Dendritic cell treated with granulocyte-macrophage colony-stimulating factor and Interleukin-4, amounts not matched to agents 40 ng/mL and 50 ng/mL, for 4 days (primary cell): Measurements from ENCODE around the gene KRTAP19-4.
"Not testable (repeated sequence)": the region's sequence is repeated elsewhere in the genome, so short reads cannot be mapped to it uniquely, and the experiment has no call there.

ENCODE experiments used
- H3K27ac Mint-ChIP-seq: one replicate; pipeline ENCODE4 v1.8.0; 2022; ENCODE audit warnings: mild to moderate bottlenecking, mixed read lengths
- H3K27me3 Mint-ChIP-seq: one replicate; pipeline ENCODE4 v1.8.0; 2022; ENCODE audit warnings: mild to moderate bottlenecking, mixed read lengths
- H3K36me3 Mint-ChIP-seq: one replicate; pipeline ENCODE4 v1.8.0; 2022; ENCODE audit warnings: low read depth, mixed read lengths
- H3K4me1 Mint-ChIP-seq: one replicate; pipeline ENCODE4 v1.8.0; 2022; ENCODE audit warnings: low read depth, mixed read lengths
- H3K4me3 Mint-ChIP-seq: one replicate; pipeline ENCODE4 v1.8.0; 2022; ENCODE audit warnings: mild to moderate bottlenecking, moderate library complexity, mixed read lengths
- H3K9me3 Mint-ChIP-seq: one replicate; pipeline ENCODE4 v1.8.0; 2022; ENCODE audit warnings: mixed read lengths
- intact Hi-C: fragments of 100-400 bp; cut with micrococcal nuclease; formaldehyde crosslinking; loops from one replicate; pipeline ENCODE4 v1.15.0; 2022

KRTAP19-4 gene

DNA sequence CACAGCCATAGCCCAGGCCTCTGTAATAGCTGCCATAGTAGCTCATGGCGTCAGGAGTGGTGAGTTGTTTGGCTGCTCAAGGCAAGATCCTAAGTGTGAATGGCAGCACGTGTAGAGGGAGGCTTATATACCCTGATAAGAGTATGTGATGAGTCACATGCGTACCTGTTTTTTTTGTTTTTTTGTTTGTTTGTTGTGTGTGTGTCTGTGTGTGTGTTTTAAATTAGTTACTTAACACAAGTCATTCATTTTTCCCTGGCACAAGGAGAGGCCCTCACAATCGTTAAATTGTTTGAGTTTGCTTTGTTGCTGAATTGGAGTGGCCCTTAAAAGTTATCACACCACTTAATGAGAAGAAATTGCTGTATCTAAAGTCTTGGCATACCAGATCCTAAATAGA lies at the start of gene KRTAP19-4:
Gene KRTAP19-4, minus strand, starts transcription at position 101 of the 400 bp plus-strand sequence. Its CDS starts 55 bp downstream, at position 46.
- no peaks in the 10 kb centered on the region for H3K27me3 Mint-ChIP-seq

GRCh38 chr21:30541764-30542163 lies 44.8 kb upstream of the KRTAP19-4 start, which contains the start of gene KRTAP19-6:
KRTAP19-6 (minus strand) TSS chr21:30541864; CDS start chr21:30541833, 31 bp downstream.
- H3K36me3 Mint-ChIP-seq = no peaks in the 10 kb centered on the region
- H3K4me3 Mint-ChIP-seq = no peak within 1 kb of the TSS
- H3K27ac Mint-ChIP-seq = no peak within 1 kb of the TSS
- no peaks in the 10 kb centered on the region for H3K27me3 Mint-ChIP-seq
- intact Hi-C loops = no loop called here
- H3K9me3 Mint-ChIP-seq = peaks cover 41% of the 10 kb centered on the region
- no peaks in the 10 kb centered on the region for H3K4me1 Mint-ChIP-seq

More for the DNA sequence above, at the start of gene KRTAP19-4:
- Mint-ChIP-seq H3K9me3 (peaks cover 5% of the 10 kb centered on the region), H3K4me1 (no peaks in the 10 kb centered on the region), H3K36me3 (no peaks in the 10 kb centered on the region), H3K4me3 (no peak within 1 kb of the TSS), H3K27ac (no peak within 1 kb of the TSS)
- intact Hi-C loops = no loop called here

GRCh38 chr21:30518876-30519275 lies 21.9 kb upstream of the KRTAP19-4 start:
- H3K4me3 Mint-ChIP-seq = no peak overlapping the region
- H3K27ac Mint-ChIP-seq = no peak overlapping the region

DNA sequence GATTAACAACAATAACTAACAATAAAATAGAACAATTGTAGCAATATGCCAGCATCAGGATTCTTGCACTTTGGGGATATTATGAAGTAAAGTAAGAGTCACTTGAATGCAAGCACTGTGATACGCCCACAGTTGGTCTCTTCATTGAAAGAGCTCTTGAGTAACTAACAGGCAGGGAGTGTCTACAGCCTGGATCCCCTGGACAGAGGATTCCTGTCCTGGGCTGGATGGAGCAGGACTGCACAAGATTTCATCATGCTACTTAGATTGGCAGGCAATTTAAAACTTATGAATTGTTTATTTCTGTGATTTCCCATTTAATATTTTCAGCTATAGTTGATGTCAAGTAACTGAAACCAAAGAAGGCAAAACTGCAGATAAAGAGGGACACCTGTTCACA lies 18.7 kb upstream of the KRTAP19-4 start:
- Mint-ChIP-seq H3K9me3 (peaks cover 11% of the 10 kb centered on the region), H3K4me3 (no peak overlapping the region), H3K27me3 (no peaks in the 10 kb centered on the region), H3K4me1 (no peaks in the 10 kb centered on the region), H3K27ac (no peak overlapping the region), H3K36me3 (no peaks in the 10 kb centered on the region)
- intact Hi-C loops = no loop called here

More at GRCh38 chr21:30518876-30519275, 21.9 kb upstream of the KRTAP19-4 start:
- Mint-ChIP-seq H3K9me3 (peaks cover 19% of the 10 kb centered on the region), H3K27me3 (no peaks in the 10 kb centered on the region), H3K4me1 (no peaks in the 10 kb centered on the region), H3K36me3 (no peaks in the 10 kb centered on the region)
- intact Hi-C loops = no loop called here

DNA sequence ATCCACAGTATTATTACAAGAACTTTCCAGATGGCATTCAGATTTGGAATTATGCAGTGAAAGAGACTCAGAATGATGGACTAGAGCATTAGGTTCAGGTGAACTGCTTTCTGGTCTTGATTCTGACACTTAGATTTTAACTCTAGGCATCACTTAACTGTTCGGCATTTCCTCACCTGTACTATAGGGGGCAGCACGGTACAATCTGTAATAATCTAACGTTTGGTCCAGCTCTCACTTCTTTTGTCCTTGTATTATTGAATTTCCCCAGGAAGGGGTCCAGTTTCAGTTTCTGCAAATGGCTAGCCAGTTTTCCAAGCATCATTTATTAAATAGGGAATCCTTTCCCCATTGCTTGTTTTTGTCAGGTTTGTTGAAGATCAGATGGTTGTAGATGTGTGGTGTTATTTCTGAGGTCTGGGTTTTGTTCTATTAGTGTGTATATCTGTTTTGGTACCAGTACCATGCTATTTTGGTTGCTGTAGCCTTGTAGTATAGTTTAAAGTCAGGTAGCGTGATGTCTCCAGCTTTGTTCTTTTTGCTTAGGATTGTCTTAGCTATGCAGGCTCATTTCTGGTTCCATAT lies 8.7 kb upstream of the KRTAP19-4 start:
- H3K4me1 Mint-ChIP-seq, intact Hi-C loops, H3K27ac Mint-ChIP-seq, H3K27me3 Mint-ChIP-seq, H3K36me3 Mint-ChIP-seq, H3K4me3 Mint-ChIP-seq: not testable (repeated sequence)
- peaks cover 23% of the 10 kb centered on the region for H3K9me3 Mint-ChIP-seq

GRCh38 chr21:30502041-30502440 lies 5.1 kb upstream of the KRTAP19-4 start, which contains the start of gene KRTAP19-5:
KRTAP19-5 (minus strand) TSS chr21:30502141; CDS start chr21:30502090, 51 bp downstream.
- Mint-ChIP-seq H3K27ac (no peak within 1 kb of the TSS), H3K9me3 (peaks cover 15% of the 10 kb centered on the region), H3K4me3 (no peak within 1 kb of the TSS), H3K4me1 (no peaks in the 10 kb centered on the region), H3K36me3 (no peaks in the 10 kb centered on the region), H3K27me3 (no peaks in the 10 kb centered on the region)
- intact Hi-C loops = no loop called here

DNA sequence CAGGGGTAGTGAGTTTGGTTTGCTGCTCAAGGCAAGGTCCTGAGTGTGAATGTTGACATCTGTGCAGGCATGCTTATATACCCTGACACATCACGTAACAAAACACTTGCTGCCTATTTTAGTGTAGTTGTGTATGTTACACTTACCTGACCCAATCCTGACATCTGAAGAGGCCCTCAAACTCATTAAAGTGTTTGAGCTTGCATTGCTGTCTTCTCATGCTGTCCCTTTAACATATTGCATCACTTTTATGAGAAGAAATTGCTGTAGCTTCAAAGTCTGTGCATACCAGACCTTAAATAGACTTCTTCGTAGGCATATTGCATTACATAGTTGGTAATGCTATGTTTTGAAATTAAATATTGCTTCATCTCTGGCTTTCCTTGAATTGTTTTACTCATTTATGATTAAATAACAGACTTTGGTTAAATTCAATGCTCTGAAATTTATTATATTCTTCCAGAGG lies 5.0 kb downstream of the KRTAP19-4 start, which contains the start of gene KRTAP19-3:
Gene KRTAP19-3, minus strand, starts transcription at position 51 of the 466 bp plus-strand sequence. CDS start 56 bp downstream, outside the sequence.
- no peaks in the 10 kb centered on the region for H3K27me3 Mint-ChIP-seq
- H3K4me1 Mint-ChIP-seq = no peaks in the 10 kb centered on the region
- H3K36me3 Mint-ChIP-seq = no peaks in the 10 kb centered on the region
- H3K9me3 Mint-ChIP-seq = peaks cover under 1% of the 10 kb centered on the region
- H3K4me3 Mint-ChIP-seq = no peak within 1 kb of the TSS
- intact Hi-C loops = no loop called here
- H3K27ac Mint-ChIP-seq = no peak within 1 kb of the TSS

DNA sequence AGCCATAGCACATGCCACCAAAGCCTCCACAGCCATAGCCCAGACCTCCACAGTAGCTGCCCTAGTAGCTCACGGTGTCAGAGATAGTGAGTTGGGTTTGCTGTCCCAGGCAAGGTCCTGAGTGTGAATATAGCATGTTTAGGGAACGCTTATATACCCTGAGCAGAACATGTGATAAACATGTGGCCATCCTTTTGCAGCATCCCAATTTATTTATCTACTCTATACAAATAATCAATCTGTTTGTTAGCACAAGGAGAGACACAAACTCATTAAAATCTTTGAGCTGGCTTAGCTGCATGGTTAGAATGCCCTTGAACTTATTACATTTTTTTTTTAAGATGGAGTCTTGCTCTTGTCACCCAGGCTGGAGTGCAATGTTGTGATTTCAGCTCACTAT lies 9.6 kb downstream of the KRTAP19-4 start, which contains the start of gene KRTAP19-2:
Gene KRTAP19-2, minus strand, starts transcription at position 101 of the 400 bp plus-strand sequence. Its CDS starts 88 bp downstream, at position 13.
- no peaks in the 10 kb centered on the region for H3K27me3 Mint-ChIP-seq
- intact Hi-C loops = no loop called here
- H3K4me3 Mint-ChIP-seq = no peak within 1 kb of the TSS
- no peaks in the 10 kb centered on the region for H3K36me3 Mint-ChIP-seq
- H3K9me3 Mint-ChIP-seq = peaks cover 10% of the 10 kb centered on the region
- no peak within 1 kb of the TSS for H3K27ac Mint-ChIP-seq
- no peaks in the 10 kb centered on the region for H3K4me1 Mint-ChIP-seq

- intact Hi-C loops = no loop called here
- H3K4me1 Mint-ChIP-seq = no peaks in the 10 kb centered on the region
- H3K27ac Mint-ChIP-seq = no peak overlapping the region
- H3K4me3 Mint-ChIP-seq = no peak overlapping the region
- no peaks in the 10 kb centered on the region for H3K27me3 Mint-ChIP-seq
- no peaks in the 10 kb centered on the region for H3K36me3 Mint-ChIP-seq
- peaks cover 10% of the 10 kb centered on the region for H3K9me3 Mint-ChIP-seq
Measured at GRCh38 chr21:30486180-30486579, 10.8 kb downstream of the KRTAP19-4 start.

DNA sequence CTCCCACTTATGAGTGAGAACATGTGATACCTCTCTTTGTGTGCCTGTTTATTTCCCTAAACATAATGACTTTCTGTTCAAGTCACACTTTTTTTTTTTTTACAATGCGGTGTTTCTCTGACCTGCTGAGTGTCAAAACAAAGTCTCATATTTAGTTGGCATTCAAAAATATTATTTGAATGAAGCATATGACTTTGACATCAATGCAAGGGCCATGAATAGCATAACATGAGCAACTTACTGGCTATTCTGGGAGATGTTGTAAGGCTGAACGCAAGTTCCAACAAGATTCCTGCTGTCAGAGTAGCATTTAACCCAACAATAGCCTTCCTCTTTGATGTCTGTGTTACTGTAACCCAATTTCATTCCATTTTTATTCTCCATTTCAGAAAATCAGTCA lies 14.8 kb downstream of the KRTAP19-4 start:
- Mint-ChIP-seq H3K27me3 (no peaks in the 10 kb centered on the region), H3K4me1 (no peaks in the 10 kb centered on the region), H3K27ac (no peak overlapping the region), H3K4me3 (no peak overlapping the region), H3K36me3 (no peaks in the 10 kb centered on the region), H3K9me3 (peaks cover 10% of the 10 kb centered on the region)
- intact Hi-C loops = no loop called here

DNA sequence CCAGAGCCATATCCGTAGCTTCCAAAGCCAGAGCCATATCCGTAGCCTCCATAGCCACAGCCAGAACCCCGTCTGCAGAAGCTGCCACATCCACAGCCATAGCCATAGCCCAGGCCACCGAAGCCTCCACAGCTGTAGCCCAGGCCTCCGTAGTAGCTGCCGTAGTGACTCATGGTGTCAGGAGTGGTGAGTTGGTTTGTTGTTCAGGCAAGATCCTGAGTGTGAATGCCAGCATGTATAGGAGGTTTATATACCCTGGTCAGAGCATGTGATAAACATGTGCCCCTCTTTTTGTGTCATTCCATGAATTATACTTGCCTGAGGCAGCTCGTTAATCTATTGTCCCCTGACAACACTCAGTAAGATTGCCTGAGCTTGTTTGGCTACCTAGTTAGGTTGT lies 16.8 kb downstream of the KRTAP19-4 start, which contains the start of gene KRTAP19-1:
Gene KRTAP19-1, minus strand, starts transcription at position 223 of the 400 bp plus-strand sequence. Its CDS starts 50 bp downstream, at position 173.
- Mint-ChIP-seq H3K27ac (no peak within 1 kb of the TSS), H3K4me3 (no peak within 1 kb of the TSS), H3K27me3 (no peaks in the 10 kb centered on the region), H3K4me1 (no peaks in the 10 kb centered on the region), H3K36me3 (no peaks in the 10 kb centered on the region), H3K9me3 (no peaks in the 10 kb centered on the region)
- intact Hi-C loops = no loop called here

- intact Hi-C loops = no loop called here
- H3K27me3 Mint-ChIP-seq = no peaks in the 10 kb centered on the region
- H3K9me3 Mint-ChIP-seq = no peaks in the 10 kb centered on the region
- no peak overlapping the region for H3K27ac Mint-ChIP-seq
- no peak overlapping the region for H3K4me3 Mint-ChIP-seq
- H3K36me3 Mint-ChIP-seq = no peaks in the 10 kb centered on the region
- H3K4me1 Mint-ChIP-seq = no peaks in the 10 kb centered on the region
Measured at GRCh38 chr21:30479259-30479658, 17.7 kb downstream of the KRTAP19-4 start.

GRCh38 chr21:30478004-30478403 lies 19.0 kb downstream of the KRTAP19-4 start:
- no peaks in the 10 kb centered on the region for H3K36me3 Mint-ChIP-seq
- no peak overlapping the region for H3K27ac Mint-ChIP-seq
- H3K27me3 Mint-ChIP-seq = no peaks in the 10 kb centered on the region
- no peaks in the 10 kb centered on the region for H3K4me1 Mint-ChIP-seq
- intact Hi-C loops = no loop called here
- H3K4me3 Mint-ChIP-seq = no peak overlapping the region
- H3K9me3 Mint-ChIP-seq = peaks cover 3% of the 10 kb centered on the region

DNA sequence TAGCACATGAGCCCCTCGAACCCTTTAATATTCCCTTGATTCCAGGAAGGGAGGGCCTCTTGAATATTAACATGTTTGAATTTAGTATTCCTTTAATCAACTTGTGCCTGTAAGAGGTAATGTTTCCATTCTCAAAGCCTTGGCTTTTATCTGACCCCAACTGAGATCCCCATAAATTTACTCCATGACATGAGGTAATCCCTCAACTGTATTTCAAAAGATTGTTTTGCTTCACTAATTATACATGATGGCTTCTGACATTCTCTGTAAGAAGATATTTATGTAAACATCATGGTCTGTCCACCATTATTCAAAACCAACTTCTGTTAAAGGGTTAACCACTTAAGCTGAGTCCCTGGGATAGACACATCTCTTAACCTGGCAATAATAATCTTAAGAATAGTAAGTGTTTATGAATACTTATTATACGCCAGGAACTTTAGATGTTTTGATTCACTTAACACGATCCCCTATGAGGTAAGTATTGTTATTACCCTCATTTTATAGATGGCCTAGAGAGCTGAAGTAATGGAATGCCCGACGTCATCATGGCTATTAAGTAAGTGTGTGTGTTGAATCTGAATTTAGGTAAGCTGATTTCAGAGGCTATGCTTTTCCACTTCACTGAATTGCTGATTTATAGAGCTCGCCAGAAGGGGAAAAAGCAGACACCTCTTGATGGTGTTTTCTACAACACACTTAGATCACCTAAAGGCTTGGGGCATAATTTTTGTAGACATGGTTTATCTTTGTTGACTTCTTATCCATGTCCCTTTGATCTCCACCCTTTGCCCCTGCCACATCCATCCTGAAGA lies 27.9 kb downstream of the KRTAP19-4 start:
- intact Hi-C loops = no loop called here
- Mint-ChIP-seq H3K27me3 (no peaks in the 10 kb centered on the region), H3K27ac (no peak overlapping the region), H3K9me3 (peaks cover 19% of the 10 kb centered on the region), H3K36me3 (no peaks in the 10 kb centered on the region), H3K4me3 (no peak overlapping the region), H3K4me1 (no peaks in the 10 kb centered on the region)
